AG09309 (cell line): Measurements from ENCODE around the gene LCP2.

Experiments
- DNase-seq: peaks from one replicate; pipeline ENCODE4 v3.0.0-alpha.2; 2010; ENCODE audit warnings: low read depth
- H3K4me3 ChIP-seq: 2 replicates; pipeline ENCODE4 v1.5.1; 2011; ENCODE audit warnings: mild to moderate bottlenecking, low read depth, low read length, moderate library complexity; ENCODE audit not compliant: control insufficient read depth
- CTCF ChIP-seq: IDR thresholded peaks from 2 replicates; pipeline ENCODE4 v1.5.1; 2011; ENCODE audit warnings: mild to moderate bottlenecking, low read depth, low read length, inconsistent platforms; ENCODE audit not compliant: insufficient read depth, control insufficient read depth; ENCODE audit errors: missing control alignments

LCP2 gene

GRCh38 chr5:170297589-170298462 lies at the start of gene LCP2:
LCP2 (minus strand) TSS chr5:170297777; CDS start chr5:170297611, 166 bp downstream.
- H3K4me3 ChIP-seq: no peak within 1 kb of the TSS
- no peak for TF ChIP-seq CTCF
- DNase-seq: no peak

- no peak for TF ChIP-seq CTCF
- DNase-seq: no peak
- no peak overlapping the region for H3K4me3 ChIP-seq
These were observed 49.5 kb upstream of the LCP2 start for GRCh38 chr5:170347022-170347567.

GRCh38 chr5:170345971-170346370 lies 48.4 kb upstream of the LCP2 start:
- DNase-seq: no peak
- no peak overlapping the region for H3K4me3 ChIP-seq
- no peak for TF ChIP-seq CTCF

- DNase-seq: no peak
- TF ChIP-seq CTCF: no peak
- no peak overlapping the region for H3K4me3 ChIP-seq
These were observed 45.6 kb upstream of the LCP2 start for GRCh38 chr5:170343177-170343576.

GRCh38 chr5:170342153-170342725 lies 44.7 kb upstream of the LCP2 start:
- no peak for TF ChIP-seq CTCF
- DNase-seq: no peak
- H3K4me3 ChIP-seq: no peak overlapping the region

- TF ChIP-seq CTCF: no peak
- H3K4me3 ChIP-seq: no peak overlapping the region
- DNase-seq: no peak
These were observed 44.0 kb upstream of the LCP2 start for GRCh38 chr5:170341545-170341944.
